Measurements from ENCODE around the gene KLK11. TPM values are rescaled to one million over a fixed set of nuclear protein-coding genes. Genes with fewer than 3 reads are reported as not detected.

KLK11 gene
- total RNA-seq = not detected

- POLR2A ChIA-PET = no interaction called here
- CTCF ChIA-PET = no interaction called here
Observed at GRCh38 chr19:51026554-51026831, at the start of gene KLK11. KLK11 (minus strand) TSS chr19:51026616; CDS start chr19:51025631, 985 bp downstream.

- CTCF ChIA-PET = no interaction called here
- POLR2A ChIA-PET = no interaction called here
Observed at GRCh38 chr19:51075998-51076397, 49.6 kb upstream of the KLK11 start.

GRCh38 chr19:51071095-51071405 is 44.6 kb upstream of the KLK11 start:
- ChIA-PET POLR2A (no interaction called here), CTCF (interaction anchor here (0.6 to 0.8 kb wide), 2 partner anchors 169 to 227 kb away, joined by 3 to 4 read pairs; no protein-coding TSS in a partner anchor)

GRCh38 chr19:51070334-51071094 is 44.1 kb upstream of the KLK11 start:
- ChIA-PET CTCF (interaction anchor here (0.6 to 0.8 kb wide), 2 partner anchors 169 to 226 kb away, joined by 3 to 4 read pairs; no protein-coding TSS in a partner anchor), POLR2A (no interaction called here)

DNA sequence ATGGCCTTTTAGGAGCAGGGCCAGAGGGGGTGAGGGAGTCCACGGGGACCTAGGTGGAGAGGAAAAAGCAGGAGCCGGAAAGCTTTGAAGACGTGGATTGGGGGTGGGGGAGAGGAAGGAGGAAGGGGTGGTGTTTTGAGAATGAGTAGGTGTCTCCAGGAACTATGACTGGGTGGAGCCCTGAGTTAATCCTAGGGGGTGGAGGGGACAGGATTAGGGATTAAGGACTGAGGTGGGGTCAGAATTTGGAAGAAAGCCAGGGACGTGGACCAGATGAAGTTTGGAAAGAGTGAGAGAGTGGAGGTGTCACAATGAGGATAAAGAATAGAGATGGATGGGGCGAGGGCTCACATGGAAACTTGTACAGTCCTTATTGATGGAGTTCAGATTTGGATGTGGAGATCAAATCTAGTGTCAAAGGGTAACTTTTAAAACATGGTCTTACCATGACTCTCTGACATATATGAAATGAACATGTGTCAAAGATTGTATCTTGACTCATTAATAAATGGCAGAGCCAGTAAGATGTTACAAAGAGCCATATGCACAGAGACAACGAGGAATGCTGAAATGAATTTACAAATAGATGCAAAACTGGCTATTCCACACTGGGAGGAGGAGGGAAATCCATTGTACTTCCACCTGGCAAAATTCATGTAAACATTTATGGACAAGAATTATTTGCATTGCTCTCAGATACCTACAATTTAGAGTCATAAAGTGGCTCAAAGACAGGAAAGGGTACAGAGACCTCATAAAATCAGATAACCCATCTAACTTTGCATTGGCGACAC is 40.2 kb upstream of the KLK11 start:
- ChIA-PET CTCF (no interaction called here), POLR2A (no interaction called here)

DNA sequence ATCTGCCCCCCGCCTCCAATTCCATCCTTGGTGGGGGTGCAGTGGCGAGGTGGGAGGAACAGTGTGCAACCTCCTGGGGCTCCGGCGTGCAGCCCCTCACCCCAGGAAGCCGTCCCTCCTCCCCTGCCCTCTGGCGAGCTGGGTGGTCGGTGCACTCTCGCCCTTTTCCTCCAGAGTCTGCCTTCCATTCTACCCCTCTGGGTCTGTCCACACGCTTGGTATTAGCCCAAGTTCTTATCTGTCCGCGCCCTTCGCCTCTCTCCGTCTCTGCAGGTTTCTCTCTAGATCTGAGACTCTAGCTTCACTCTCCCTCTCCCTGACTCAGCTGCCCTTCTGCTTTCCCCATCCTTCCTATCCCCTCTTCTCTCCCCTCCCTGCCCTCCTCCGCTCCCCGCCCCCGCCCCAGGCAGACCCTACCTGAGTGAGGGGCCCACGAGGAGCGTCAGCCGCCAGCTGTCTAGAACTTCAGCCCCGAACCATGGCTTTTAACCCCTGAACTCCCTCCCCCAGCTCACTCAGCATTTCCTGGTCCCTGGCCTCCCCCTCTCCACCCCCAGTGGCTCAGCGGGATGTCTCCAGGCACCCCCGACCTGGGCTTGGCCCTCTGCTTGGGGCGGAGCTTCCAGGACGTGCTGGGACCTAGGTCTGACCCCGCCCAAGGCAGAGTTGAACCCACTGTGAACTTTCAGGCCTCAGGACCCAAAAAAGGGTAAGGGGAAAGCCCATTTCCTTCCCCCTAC is 39.0 kb upstream of the KLK11 start:
- ChIA-PET POLR2A (interaction anchor here (0.6 kb wide), 1 partner anchor 88 kb away, joined by 3 read pairs; no protein-coding TSS in a partner anchor), CTCF (no interaction called here)

DNA sequence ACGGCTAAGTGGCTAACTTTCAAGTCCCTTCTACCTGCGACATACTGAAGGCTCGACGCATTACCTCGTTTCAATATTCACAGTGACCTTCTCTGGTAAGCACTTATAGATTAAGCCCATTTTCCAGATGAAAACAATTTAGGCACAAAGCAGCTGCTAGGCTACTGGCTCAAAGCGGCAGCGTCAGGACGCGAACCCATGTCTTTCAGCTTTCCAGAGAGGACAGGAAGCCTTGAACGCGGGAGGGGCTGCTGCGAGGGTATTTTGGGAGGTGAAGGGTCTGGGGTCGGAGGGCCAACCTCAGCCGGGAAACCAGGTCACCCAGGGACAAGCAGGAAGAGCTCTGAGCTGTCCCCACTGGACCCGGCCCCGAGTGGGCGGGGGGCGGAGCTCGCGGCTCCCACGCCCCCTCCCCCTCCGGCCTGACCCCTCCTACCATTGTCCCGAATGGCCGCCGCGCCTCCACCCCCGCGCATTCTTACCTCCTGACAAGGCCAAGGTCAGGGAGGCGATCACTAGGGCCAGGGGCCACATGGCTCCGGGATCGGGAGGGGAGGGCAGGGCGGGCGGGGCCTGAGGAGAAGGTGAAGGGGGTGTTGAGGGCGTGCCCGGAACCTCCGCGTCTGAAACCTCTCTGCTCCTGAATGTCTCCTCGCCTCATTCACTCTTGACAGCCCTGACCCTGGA is 38.3 kb upstream of the KLK11 start, which contains the start of gene KLK13:
Gene KLK13, minus strand, starts transcription at position 559 of the 687 bp plus-strand sequence. Its CDS starts 25 bp downstream, at position 534.
- CTCF ChIA-PET = no interaction called here
- POLR2A ChIA-PET = interaction anchor here (0.6 kb wide), 1 partner anchor 89 kb away, joined by 3 read pairs; no protein-coding TSS in a partner anchor

DNA sequence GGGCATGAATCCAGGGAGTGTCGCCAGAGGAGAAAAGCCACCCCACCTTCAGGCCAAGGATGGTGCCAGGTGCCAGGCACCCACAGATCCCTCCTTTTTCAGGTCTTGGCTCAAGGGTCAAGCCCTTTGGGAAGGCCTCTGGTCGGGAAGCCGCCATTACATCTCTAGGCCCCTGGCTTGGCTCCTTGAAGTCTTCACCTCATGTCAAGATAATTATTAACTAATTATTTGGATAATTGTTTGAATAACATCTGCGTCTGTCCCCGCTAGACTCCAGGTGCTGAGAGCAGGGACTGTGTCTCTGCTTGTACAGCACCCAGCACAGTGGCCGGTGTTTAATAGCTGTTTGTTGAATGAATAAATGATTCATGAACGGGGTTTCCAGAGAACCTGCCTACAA is 37.2 kb upstream of the KLK11 start:
- POLR2A ChIA-PET = interaction anchor here (0.6 kb wide), 1 partner anchor 50 kb away, joined by 3 read pairs; no protein-coding TSS in a partner anchor
- CTCF ChIA-PET = no interaction called here

- POLR2A ChIA-PET = interaction anchor here (0.6 kb wide), 1 partner anchor 356 kb away, joined by 3 read pairs; the partner anchor contains the start of gene SIGLEC10
- CTCF ChIA-PET = no interaction called here
Observed at GRCh38 chr19:51060973-51061372, 34.6 kb upstream of the KLK11 start.

DNA sequence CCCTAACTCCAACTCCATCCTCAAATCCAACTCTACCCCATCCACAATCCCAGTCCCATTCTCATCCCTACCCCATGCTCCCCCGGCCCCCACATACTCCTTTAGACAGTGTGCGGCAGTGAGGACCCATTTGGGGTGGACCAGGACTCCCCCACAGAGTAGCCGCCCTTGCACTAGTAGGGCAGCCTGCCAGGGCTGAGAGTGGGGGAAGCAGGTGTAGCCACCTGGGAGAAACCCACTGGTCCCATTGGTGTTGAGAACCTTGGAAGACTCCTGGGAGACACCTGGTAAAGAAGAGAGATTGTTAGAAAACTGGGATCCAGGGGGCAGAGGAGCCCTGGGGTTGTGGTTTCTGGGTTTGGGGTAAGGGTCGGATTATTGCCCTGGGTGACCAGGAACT is 33.9 kb upstream of the KLK11 start:
- CTCF ChIA-PET = no interaction called here
- POLR2A ChIA-PET = no interaction called here

GRCh38 chr19:51059715-51060114 is 33.3 kb upstream of the KLK11 start:
- CTCF ChIA-PET = no interaction called here
- POLR2A ChIA-PET = no interaction called here

DNA sequence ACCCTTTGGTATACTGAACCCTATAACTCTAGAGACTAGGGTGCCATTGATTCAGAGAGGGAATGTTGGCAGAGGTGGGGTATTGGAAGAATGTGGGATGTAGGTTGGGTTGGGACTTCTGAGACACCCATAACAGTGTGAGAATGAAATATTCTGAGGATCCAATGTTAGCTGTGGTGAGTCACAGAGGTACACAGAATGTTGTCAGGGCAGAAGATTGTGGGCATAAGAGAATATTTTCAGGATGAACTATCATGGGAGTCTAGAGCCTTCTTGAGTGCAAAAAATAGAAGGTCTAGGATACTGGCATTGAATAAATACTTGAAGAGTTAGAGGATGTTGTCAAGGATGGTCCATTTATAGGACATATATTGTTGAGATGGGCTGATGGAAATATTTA is 29.4 kb upstream of the KLK11 start:
- ChIA-PET POLR2A (no interaction called here), CTCF (no interaction called here)

DNA sequence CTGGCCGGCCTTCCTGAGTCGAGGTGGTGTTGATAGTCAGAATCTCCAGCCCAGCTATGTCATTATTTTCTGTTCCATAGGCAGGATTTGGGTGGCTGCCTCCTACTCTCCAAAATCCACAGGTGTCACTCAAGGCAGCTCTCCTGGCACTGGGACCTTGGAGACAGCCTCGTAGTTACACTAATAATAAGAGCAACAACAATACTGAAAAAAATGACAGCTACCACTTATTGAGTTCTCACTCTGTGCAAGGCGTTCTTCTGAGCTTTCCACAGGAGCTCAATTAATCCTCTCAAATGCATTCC is 20.6 kb upstream of the KLK11 start:
- CTCF ChIA-PET = no interaction called here

GRCh38 chr19:51044327-51044726 is 17.9 kb upstream of the KLK11 start:
- CTCF ChIA-PET = no interaction called here
- POLR2A ChIA-PET = interaction anchor here (0.6 kb wide), 1 partner anchor 1949 kb away, joined by 6 read pairs; no protein-coding TSS in a partner anchor

More for the DNA sequence above, 20.6 kb upstream of the KLK11 start:
- POLR2A ChIA-PET = no interaction called here

DNA sequence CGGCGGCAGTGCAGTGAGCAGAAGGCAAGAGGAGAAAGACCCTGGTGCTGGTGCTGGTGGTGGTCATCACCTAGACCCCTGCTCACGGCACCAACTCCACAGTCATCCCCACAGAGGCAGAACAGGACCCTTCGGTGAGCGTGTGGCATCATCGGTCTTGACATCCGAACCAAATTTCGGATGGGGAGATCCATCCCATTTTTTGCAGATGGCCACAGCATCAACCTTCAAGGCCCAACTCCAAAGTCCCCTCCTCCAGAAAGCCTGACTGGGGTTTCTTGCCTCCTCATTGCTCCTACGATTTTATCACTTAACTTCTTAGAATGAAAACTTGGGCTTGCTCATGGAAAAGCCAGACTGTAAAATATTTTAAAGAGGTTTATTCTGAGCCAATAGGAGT is 17.1 kb upstream of the KLK11 start:
- CTCF ChIA-PET = no interaction called here
- POLR2A ChIA-PET = interaction anchor here (0.6 kb wide), 1 partner anchor 1948 kb away, joined by 6 read pairs; no protein-coding TSS in a partner anchor

- ChIA-PET CTCF (no interaction called here), POLR2A (no interaction called here)
Observed at GRCh38 chr19:51040151-51040550, 13.7 kb upstream of the KLK11 start.

DNA sequence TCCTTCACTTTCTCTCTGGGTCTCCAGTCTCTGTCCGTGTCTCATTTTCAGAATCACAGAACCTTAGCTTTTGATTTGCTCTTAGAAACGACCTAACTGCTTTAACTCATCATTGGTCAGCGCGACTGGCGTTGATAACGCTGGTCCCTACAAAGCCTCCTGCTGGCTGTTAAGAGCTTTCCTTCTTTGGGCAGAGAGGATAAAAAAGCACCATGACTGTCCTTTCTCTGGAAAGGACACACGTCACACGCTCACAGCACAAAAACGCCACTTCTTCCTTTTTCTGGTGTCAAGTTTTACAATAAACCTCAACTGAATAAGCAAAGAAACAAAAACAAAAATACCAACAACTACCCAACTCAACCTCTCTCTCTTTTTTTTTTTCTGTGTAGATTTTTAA is 10.1 kb upstream of the KLK11 start:
- POLR2A ChIA-PET = no interaction called here
- CTCF ChIA-PET = no interaction called here

GRCh38 chr19:51034704-51035103 is 8.3 kb upstream of the KLK11 start, which contains the start of gene KLK12:
KLK12 (minus strand) TSS chr19:51035002; CDS start chr19:51034621, 381 bp downstream.
- ChIA-PET CTCF (interaction anchor here (0.8 kb wide), 1 partner anchor 17 kb away, joined by 3 read pairs; no protein-coding TSS in a partner anchor), POLR2A (no interaction called here)

DNA sequence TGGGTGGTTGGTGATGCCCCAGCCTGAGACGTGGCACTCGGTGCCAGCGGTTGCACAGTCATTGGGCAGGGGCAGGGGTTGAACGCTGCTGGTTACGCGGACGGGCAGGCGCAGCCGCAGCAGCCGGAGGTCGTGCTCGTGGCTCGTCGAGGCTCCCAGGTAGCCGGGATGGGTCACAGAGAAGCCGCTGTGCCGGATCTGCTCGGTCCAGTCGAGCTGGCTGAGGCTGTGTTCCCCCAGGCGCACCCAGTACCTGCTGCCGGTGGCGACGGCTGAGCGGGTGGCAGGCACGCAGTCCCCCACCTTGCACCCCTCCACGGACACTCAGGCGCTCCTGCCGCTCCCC is 5.4 kb upstream of the KLK11 start:
- POLR2A ChIA-PET = no interaction called here
- CTCF ChIA-PET = no interaction called here

- ChIA-PET CTCF (no interaction called here), POLR2A (no interaction called here)
Observed at GRCh38 chr19:51031220-51031879, 4.9 kb upstream of the KLK11 start.
